NT2/D1 (cell line): ENCODE measurements around the gene CES2.

Experiments used
- YY1 ChIP-seq: IDR thresholded peaks from 2 replicates; pipeline ENCODE4 v1.6.1; 2011; ENCODE audit not compliant: insufficient read length, insufficient read depth
- ZNF274 ChIP-seq: IDR thresholded peaks from 2 replicates; pipeline ENCODE4 v1.6.1; 2011; ENCODE audit warnings: mild to moderate bottlenecking, low read depth, low read length

- TF ChIP-seq ZNF274: no peak
- TF ChIP-seq YY1: no peak
Measured at GRCh38 chr16:66913711-66914110, 21.6 kb upstream of the CES2 start.
